GM18526 (cell line): Measurements from ENCODE around the gene PODNL1.

Source experiments
- POLR2A ChIP-seq: IDR thresholded peaks from 3 replicates; pipeline ENCODE4 v1.6.1; 2011; ENCODE audit not compliant: insufficient read length; ENCODE audit errors: extremely low read depth

PODNL1 gene

GRCh38 chr19:13962699-13963602, 24.7 kb upstream of the PODNL1 start:
- TF ChIP-seq POLR2A: no peak

DNA sequence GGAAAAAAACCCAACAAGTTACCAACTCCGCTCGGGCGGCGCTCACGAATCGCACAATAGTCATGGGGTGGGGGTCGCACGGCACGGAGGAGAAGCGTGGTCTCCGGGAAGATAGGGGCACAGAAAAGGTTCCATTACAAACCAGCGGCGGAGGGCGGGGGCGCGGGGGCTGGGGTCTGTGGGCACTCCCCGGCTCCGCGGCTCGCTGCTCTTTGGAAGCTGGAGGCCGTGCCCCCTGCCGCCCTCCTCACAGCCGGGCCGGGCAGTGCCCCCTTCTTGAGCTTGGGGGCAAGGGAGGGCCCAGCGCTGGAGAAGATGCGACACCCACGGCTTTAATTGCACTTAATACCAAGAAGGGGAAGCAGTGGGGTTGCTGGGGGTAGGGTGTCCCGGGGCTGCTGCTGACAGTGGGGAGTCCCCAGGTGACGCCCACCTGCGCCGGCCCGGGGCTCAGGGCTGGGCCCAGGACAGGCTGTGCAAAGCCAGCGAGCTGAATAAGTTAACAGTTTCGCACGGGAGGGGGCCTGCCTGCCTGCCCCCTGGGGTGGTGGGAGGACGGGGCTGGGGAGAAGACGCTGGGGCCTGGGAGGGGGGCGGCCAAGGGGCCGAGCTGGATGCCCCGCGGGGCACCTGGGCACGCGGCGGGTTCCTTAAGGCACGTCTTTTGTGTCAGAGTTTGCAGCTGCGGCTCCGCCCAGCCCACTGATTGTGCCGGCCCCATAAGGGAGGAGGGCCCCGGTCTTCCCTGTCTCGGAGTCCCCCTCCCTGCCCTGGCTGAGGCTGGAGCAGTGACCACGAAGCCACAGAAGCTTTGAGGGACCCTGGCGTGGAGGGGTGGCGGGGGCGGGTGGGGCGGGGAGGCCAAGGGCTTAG, 23.8 kb upstream of the PODNL1 start:
- TF ChIP-seq POLR2A: no peak

GRCh38 chr19:13960863-13961784, 22.9 kb upstream of the PODNL1 start:
- TF ChIP-seq POLR2A: no peak

DNA sequence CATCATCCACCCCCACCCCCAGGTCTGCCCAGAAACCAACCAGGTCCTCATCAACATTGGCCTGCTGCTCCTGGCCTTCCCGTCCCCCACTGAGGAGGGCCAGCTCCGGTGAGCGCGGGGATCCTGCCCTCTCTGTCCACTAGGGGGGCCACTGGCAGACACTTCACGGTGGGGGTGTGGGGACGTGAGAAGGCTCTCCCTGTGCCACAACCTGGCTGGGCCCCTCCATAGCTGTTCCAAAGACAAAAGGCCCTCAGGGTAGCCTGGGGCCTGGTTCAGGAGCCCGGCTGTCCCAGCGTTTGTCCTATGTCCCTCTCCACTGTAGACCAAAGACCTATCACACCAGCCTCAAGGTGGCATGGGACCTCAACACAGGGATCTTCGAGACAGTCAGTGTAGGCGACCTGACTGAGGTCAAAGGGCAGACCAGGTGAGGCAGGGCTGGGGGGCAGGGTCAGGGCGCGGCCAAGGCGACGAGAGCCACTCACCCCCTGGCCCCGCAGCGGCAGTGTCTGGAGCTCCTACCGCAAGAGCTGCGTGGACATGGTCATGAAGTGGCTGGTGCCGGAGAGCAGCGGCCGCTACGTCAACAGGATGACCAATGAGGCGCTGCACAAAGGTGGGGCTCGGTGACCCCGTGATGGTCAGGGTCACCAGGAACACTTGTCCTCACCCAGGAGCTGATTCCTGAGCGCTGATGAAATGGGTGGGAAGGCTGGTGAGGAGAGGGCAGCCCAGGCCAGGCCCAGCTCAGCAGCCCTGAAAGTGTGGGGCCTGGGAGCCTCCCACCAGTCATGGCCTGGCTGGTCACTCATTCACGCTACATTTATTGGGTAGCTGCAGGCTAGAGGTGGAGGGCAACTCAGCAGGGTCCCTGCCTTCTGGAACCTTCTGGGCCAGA, 22.0 kb upstream of the PODNL1 start:
- TF ChIP-seq POLR2A: no peak

DNA sequence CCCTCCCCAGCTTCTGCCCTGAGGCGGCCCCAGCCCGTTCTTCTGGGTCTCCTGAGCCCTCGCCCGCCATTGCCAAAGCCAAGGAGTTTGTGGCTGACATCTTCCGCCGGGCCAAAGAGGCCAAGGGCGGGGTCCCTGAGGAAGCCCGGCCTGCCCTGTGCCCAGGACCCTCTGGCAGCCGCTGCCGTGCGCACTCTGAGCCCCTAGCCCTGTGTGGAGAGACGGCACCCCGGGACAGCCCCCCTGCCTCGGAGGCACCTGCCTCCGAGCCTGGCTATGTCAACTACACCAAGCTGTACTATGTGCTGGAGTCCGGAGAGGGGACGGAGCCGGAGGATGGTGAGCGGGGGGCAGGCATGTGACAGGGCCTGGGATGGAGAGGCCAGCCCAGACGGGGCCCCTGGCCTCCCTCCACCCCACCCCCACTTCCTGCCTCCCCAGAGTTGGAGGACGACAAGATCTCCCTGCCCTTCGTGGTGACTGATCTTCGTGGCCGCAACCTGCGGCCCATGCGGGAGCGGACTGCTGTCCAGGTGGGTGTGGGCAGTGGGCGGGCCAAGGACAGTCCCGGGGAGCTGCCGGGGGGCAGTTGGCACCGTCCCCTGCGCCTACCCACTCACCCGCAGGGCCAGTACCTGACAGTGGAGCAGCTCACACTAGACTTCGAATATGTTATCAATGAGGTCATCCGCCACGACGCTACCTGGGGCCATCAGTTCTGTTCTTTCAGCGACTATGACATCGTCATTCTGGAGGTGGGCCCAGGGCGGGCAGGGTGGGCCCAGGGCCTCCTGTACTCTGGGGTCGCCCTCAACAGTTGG, 21.1 kb upstream of the PODNL1 start:
- no peak for TF ChIP-seq POLR2A

GRCh38 chr19:13958043-13958442, 19.8 kb upstream of the PODNL1 start:
- TF ChIP-seq POLR2A: no peak

GRCh38 chr19:13957051-13957450, 18.8 kb upstream of the PODNL1 start:
- TF ChIP-seq POLR2A: no peak

DNA sequence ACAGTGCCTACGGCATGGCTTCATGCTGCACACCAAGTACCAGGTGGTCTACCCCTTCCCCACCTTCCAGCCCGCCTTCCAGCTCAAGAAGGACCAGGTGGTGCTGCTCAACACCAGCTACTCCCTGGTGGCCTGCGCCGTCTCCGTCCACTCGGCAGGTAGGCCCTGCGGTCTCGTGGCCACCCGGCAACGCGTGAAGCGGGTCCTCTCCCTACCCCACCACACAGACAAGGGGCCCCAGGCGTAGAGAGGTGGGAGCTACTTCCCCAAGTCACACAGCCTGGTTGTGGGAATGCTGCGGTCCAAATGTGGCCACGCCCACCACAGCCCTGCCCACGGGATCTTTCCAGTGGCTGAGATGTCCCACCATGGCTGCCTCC, 18.1 kb upstream of the PODNL1 start:
- TF ChIP-seq POLR2A: no peak

DNA sequence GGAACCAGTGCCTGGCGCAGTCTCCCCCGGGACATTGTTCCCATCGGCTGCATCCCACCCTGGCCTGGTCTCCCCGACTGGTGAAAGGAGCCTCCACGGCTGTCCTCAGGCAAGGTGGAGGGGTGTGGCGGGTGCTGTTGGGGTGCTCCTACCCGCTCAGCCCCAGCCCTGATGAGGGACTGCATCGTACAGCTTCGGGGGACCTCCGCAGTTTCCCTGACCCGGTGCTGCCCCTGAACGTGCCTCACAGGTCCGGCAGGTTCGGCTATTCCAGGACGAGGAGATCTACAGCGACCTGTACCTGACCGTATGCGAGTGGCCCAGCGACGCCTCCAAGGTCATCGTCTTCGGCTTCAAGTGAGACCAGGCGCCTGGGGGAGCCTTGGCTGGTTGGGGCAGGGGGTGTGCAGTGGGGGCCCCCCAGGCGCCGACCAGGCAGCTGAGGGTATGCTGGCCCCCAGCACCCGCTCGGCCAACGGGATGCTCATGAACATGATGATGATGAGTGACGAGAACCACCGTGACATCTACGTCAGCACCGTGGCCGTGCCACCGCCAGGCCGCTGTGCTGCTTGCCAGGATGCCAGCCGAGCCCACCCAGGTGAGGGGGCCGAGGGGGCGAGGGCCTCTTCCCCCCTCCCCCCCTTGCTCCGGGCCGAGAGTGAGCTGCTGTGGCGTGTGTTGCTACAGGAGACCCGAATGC, 17.6 kb upstream of the PODNL1 start:
- no peak for TF ChIP-seq POLR2A

DNA sequence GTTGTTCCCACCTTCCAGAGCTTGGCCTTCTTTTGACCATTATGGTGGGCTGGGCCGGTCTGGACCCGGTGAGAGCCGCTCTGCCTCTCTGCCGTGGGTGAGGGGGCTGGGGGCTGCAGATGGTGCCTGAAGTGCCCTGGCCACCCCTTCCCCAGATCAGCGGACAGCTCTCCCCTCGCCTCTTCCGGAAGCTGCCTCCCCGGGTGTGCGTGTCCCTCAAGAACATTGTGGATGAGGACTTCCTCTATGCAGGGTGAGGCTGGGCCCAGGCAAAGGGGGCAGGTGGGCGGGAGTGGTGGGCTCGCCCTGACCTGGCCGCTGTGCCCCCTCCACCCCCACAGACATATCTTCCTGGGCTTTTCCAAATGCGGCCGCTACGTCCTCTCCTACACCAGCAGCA, 16.0 kb upstream of the PODNL1 start:
- TF ChIP-seq POLR2A: no peak

DNA sequence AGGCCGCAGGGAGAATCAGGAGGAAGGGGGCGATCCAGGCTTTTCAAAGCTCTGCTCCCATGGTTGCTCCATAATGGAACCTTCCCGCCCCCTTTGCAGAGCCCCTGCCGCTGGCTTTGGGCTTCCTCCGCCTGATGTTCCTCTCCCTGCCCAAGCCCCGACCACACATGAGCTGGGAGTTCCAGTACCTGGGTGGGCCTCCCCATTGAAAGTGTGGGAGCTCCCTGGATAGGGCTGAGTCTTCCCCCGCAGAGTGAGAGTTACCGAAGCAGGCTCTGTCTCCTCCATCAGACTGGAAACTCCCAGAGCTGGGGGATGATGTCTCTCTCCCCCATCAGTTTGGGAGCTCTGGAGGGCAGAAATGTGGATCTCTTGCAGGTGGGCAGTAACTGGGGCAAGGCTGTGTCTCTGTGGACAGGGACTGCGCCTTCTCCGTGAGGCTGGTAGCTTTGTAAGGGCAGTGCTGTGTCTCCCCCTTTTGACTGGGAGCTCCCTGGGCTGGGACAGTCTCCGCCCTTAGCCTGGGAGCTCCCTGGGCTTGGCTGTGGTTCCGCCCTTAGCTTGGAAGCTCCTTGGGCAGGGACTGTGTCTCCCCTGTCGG, 14.8 kb upstream of the PODNL1 start:
- no peak for TF ChIP-seq POLR2A
